GM12878 (cell line): ENCODE data around the gene ADAMTS3. TPM values are rescaled to one million over a fixed set of nuclear protein-coding genes. Genes with fewer than 3 reads are reported as not detected.

Experiments
- ATAC-seq: fragments of 200-7000 bp; cut with Tn5 transposase; 3 replicates; pipeline ENCODE4 v1.9.1; 2020; ENCODE audit warnings: mild to moderate bottlenecking, moderate library complexity
- BruUV-seq: library from RNA; stranded (reverse); fragments of 400-500 nt; replicated peaks from 2 replicates; lab custom pipeline; 2021; lab: Mats Ljungman, UMichigan
- CTCF ChIA-PET: fragments of 300-600 bp; sonication (Branson Sonifier 250); formaldehyde crosslinking; extraction: SDS; loops from one replicate; lab custom pipeline; 2021; ENCODE audit warnings: inconsistent platforms; lab: Yijun Ruan, JAX
- POLR2A ChIA-PET: fragments of 350-600 bp; formaldehyde crosslinking; extraction: SDS; loops from one replicate; lab custom pipeline; 2021; ENCODE audit warnings: inconsistent platforms; lab: Charles Lee
- RAD21 ChIA-PET: fragments of 300-600 bp; sonication (Branson Sonifier 250); formaldehyde crosslinking; loops from one replicate; lab custom pipeline; 2023; ENCODE audit warnings: antibody characterized with exemption; ENCODE audit not compliant: unreplicated experiment; lab: Charles Lee
- SMC1A ChIA-PET: fragments of 300-600 bp; sonication (Branson Sonifier 250); formaldehyde crosslinking; loops from one replicate; lab custom pipeline; 2023; ENCODE audit not compliant: unreplicated experiment, uncharacterized antibody; lab: Charles Lee
- DNase-seq: peaks from one replicate; pipeline ENCODE4 v3.0.0-alpha.2; 2011; ENCODE audit warnings: low read depth, low spot score
- FAIRE-seq: peaks from 3 replicates; lab custom pipeline; 2011; peaks lifted over from hg19 to GRCh38; lab: Jason Lieb, UNC
- H2AFZ ChIP-seq: 2 replicates; pipeline ENCODE4 v1.6.0; 2011; ENCODE audit warnings: low read depth, low read length, control low read depth; ENCODE audit not compliant: control insufficient read depth
- H3K27ac ChIP-seq: 2 replicates; pipeline ENCODE4 v1.5.1; 2011; ENCODE audit warnings: control low read depth; ENCODE audit not compliant: control insufficient read depth, insufficient read depth
- H3K27me3 ChIP-seq, 2 experiments: replicated peaks in 1 of 2; 2 replicates each; pipeline versions ENCODE4 v1.6.0 to v1.6.1; 2011; ENCODE audit warnings: low read length in 1 of 2; ENCODE audit not compliant: control insufficient read depth in 2 of 2, insufficient read depth in 2 of 2
- H3K36me3 ChIP-seq, 2 experiments: 2 replicates each; pipeline ENCODE4 v1.5.1; 2011; ENCODE audit warnings: low read length in 1 of 2; ENCODE audit not compliant: control insufficient read depth in 2 of 2, insufficient read depth in 2 of 2
- H3K4me1 ChIP-seq: 2 replicates; pipeline ENCODE4 v1.6.1; 2011; ENCODE audit warnings: mild to moderate bottlenecking, low read length, moderate library complexity, mixed read lengths; ENCODE audit not compliant: control insufficient read depth, insufficient read depth
- H3K4me2 ChIP-seq: 2 replicates; pipeline ENCODE4 v1.6.0; 2011; ENCODE audit warnings: control low read depth; ENCODE audit not compliant: control insufficient read depth, insufficient read depth
- H3K4me3 ChIP-seq: fragments of 200-600 bp; sonication (generic); 2 replicates; pipeline ENCODE4 v1.5.1; 2016
- H3K79me2 ChIP-seq: 2 replicates; pipeline ENCODE4 v1.6.0; 2011; ENCODE audit warnings: low read length; ENCODE audit not compliant: control insufficient read depth, insufficient read depth
- H3K9ac ChIP-seq: 2 replicates; pipeline ENCODE4 v1.8.0; 2011; ENCODE audit warnings: low read length, control low read depth, mixed read lengths; ENCODE audit not compliant: control insufficient read depth, insufficient read depth
- H3K9me3 ChIP-seq: replicated peaks from 3 replicates; pipeline ENCODE4 v1.5.1; 2011; ENCODE audit warnings: mild to moderate bottlenecking, low read length; ENCODE audit not compliant: control insufficient read depth, insufficient read depth
- H4K20me1 ChIP-seq: 2 replicates; pipeline ENCODE4 v1.6.0; 2011; ENCODE audit not compliant: control insufficient read depth, insufficient read depth
- BACH1 ChIP-seq: fragments of 450-650 bp; IDR thresholded peaks from 2 replicates; pipeline ENCODE4 v1.6.1; 2017; ENCODE audit warnings: mild to moderate bottlenecking, borderline replicate concordance
- CBFB ChIP-seq: IDR thresholded peaks from 2 replicates; pipeline ENCODE4 v1.6.1; 2016; ENCODE audit warnings: antibody characterized with exemption, low read depth
- CBX5 ChIP-seq: sonication (generic); IDR thresholded peaks from 2 replicates; pipeline ENCODE4 v1.6.1; 2016; ENCODE audit warnings: low read depth, moderate library complexity, mild to moderate bottlenecking, inconsistent platforms
- EZH2 ChIP-seq: IDR thresholded peaks from 2 replicates; pipeline ENCODE4 v1.6.1; 2012; ENCODE audit warnings: low read depth, mild to moderate bottlenecking, control low read depth, inconsistent platforms, low read length, borderline replicate concordance; ENCODE audit not compliant: control insufficient read depth
- GATAD2B ChIP-seq: fragments of 450-650 bp; conservative IDR thresholded peaks from 2 replicates; pipeline ENCODE4 v1.6.1; 2017; ENCODE audit warnings: low read depth, mild to moderate bottlenecking, moderate library complexity
- KLF5 ChIP-seq: fragments of 450-650 bp; IDR thresholded peaks from 2 replicates; pipeline ENCODE4 v1.6.1; 2014; ENCODE audit warnings: mild to moderate bottlenecking; ENCODE audit not compliant: partially characterized antibody
- MAX ChIP-seq: IDR thresholded peaks from 2 replicates; pipeline ENCODE4 v1.6.1; 2012; ENCODE audit warnings: low read depth, low read length, improper control_type of control experiment
- NKRF ChIP-seq: fragments of 450-650 bp; conservative IDR thresholded peaks from 2 replicates; pipeline ENCODE4 v1.6.1; 2017; ENCODE audit warnings: mild to moderate bottlenecking, moderate library complexity
- PML ChIP-seq: IDR thresholded peaks from 2 replicates; pipeline ENCODE4 v1.6.1; 2012; ENCODE audit warnings: low read length, inconsistent platforms
- POLR2AphosphoS5 ChIP-seq: IDR thresholded peaks from 2 replicates; pipeline ENCODE4 v1.6.1; 2011; ENCODE audit warnings: mild to moderate bottlenecking, low read length, inconsistent platforms
- RAD51 ChIP-seq: fragments of 450-650 bp; IDR thresholded peaks from 2 replicates; pipeline ENCODE4 v1.6.1; 2016; ENCODE audit warnings: moderate library complexity, mild to moderate bottlenecking, inconsistent platforms
- RBBP5 ChIP-seq: fragments of 200-600 bp; sonication (generic); conservative IDR thresholded peaks from 2 replicates; pipeline ENCODE4 v1.6.1; 2016
- SPI1 ChIP-seq: IDR thresholded peaks from 2 replicates; pipeline ENCODE4 v1.6.1; 2011; ENCODE audit warnings: low read depth, mild to moderate bottlenecking, low read length, moderate library complexity, borderline replicate concordance; ENCODE audit not compliant: insufficient read depth
- STAT3 ChIP-seq: IDR thresholded peaks from 2 replicates; pipeline ENCODE4 v1.6.1; 2011; ENCODE audit warnings: low read depth, low read length, improper control_type of control experiment
- YBX1 ChIP-seq: fragments of 450-650 bp; IDR thresholded peaks from 2 replicates; pipeline ENCODE4 v1.6.1; 2016; ENCODE audit warnings: antibody characterized with exemption
- ZNF592 ChIP-seq: fragments of 450-650 bp; IDR thresholded peaks from 2 replicates; pipeline ENCODE4 v1.6.1; 2017; ENCODE audit warnings: mild to moderate bottlenecking, moderate library complexity
- WGBS: methylation state at CpG from one replicate; pipeline ENCODE4 v1.1.6; 2016; ENCODE audit warnings: low lambda C conversion rate; ENCODE audit not compliant: insufficient replicate concordance, insufficient coverage; ENCODE audit errors: missing lambda C conversion rate; 5-methylcytosine and 5-hydroxymethylcytosine counted together
- in situ Hi-C: fragments of 300-500 bp; cut with MboI; formaldehyde crosslinking; loops from 9 replicates; pipeline ENCODE4 v1.14.3; 2018; ENCODE audit warnings: mixed read lengths
- intact Hi-C: fragments of 100-400 bp; cut with micrococcal nuclease; formaldehyde crosslinking; loops from one replicate; pipeline ENCODE4 v1.14.2; 2022; ENCODE audit not compliant: unreplicated experiment
- polyA plus RNA-seq, 11 experiments: library from polyadenylated mRNA; depleted of rRNA in 4 of 11; unstranded in 6 of 11; stranded (reverse) in 5 of 11; fragments of >200 nt; fragmentation: Nextera tagmentation in 4 of 11; fragmentation: Illumina TruSeq in 1 of 11; extraction: Ambion mirVana in 4 of 11; extraction: Trizol in 1 of 11; gene quantifications; 1 replicate in 1 of 11; 2 replicates in 10 of 11; pipeline versions ENCODE4 v1.2.1 to v1.2.3, GENCODE V29; 2011 to 2016; ENCODE audit warnings: inconsistent platforms in 2 of 11, missing spikeins in 2 of 11, low read depth in 1 of 11
- total RNA-seq, 4 experiments: library from RNA; depleted of rRNA in 3 of 4; stranded (reverse); fragments of >200 nt in 3 of 4; fragmentation: Illumina TruSeq in 1 of 4; extraction: Trizol in 1 of 4; gene quantifications; 2 replicates each; pipeline versions ENCODE4 v1.2.1 to v1.2.3, GENCODE V29; 2013 to 2021

Gene ADAMTS3
- total and polyA plus RNA-seq, 10 of the 15 experiments (the other 5 are each of a cell fraction or from before 2014, with no cell fraction given): under 0.01 to 0.07 (median 0.02) TPM; not detected in 6

- TF ChIP-seq NKRF (no peak), CBFB (no peak), POLR2AphosphoS5 (no peak), RAD51 (no peak), MAX (no peak), EZH2 (no peak)
Observed at GRCh38 chr4:72555377-72555831, 13.6 kb downstream of the ADAMTS3 start (continued).

GRCh38 chr4:72553540-72554337 lies 15.3 kb downstream of the ADAMTS3 start:
- FAIRE-seq: no peak
- H3K4me1 ChIP-seq: no peaks in the 10 kb centered on the region
- in situ Hi-C loops (no loop called here), intact Hi-C loops (no loop called here)
- no peaks in the 10 kb centered on the region for H3K9me3 ChIP-seq
- H3K36me3 ChIP-seq: no peaks in the 10 kb centered on the region
- H3K9ac ChIP-seq: no peak overlapping the region
- whole genome bisulfite sequencing: 44% methylated on average over 1 of the region's 1 CpG
- H3K27ac ChIP-seq: no peak overlapping the region
- H3K4me2 ChIP-seq: no peak overlapping the region
- no peak for DNase-seq
- ChIA-PET SMC1A (no interaction called here), POLR2A (no interaction called here), RAD21 (no interaction called here), CTCF (no interaction called here)
- no peak overlapping the region for H3K4me3 ChIP-seq
- no peaks in the 10 kb centered on the region for H4K20me1 ChIP-seq
- ATAC-seq: no peak
- H3K79me2 ChIP-seq: no peaks in the 10 kb centered on the region
- no peaks in the 10 kb centered on the region for H3K27me3 ChIP-seq
- no TSS peak for BruUV-seq
- H2AFZ ChIP-seq: no peak overlapping the region
- TF ChIP-seq RBBP5 (no peak), BACH1 (no peak), CBX5 (no peak), STAT3 (no peak), PML (no peak), YBX1 (no peak), KLF5 (no peak), GATAD2B (no peak), SPI1 (no peak), ZNF592 (no peak)
